Measurements from ENCODE around the gene FBXL3. TPM values are rescaled to one million over a fixed set of nuclear protein-coding genes. Genes with fewer than 3 reads are reported as not detected.
"Not testable (repeated sequence)": the region's sequence is repeated elsewhere in the genome, so short reads cannot be mapped to it uniquely, and the experiment has no call there.

FBXL3 gene
- polyA plus RNA-seq, 1 donor from 2014 or later = 43.4 TPM

- Mint-ChIP-seq H3K36me3 (no peaks in the 10 kb centered on the region), H3K9me3 (peaks cover 0 to 2% (median under 1%) of the 10 kb centered on the region in 3 donors), H3K4me1 (no peaks in the 10 kb centered on the region), H3K27me3 (peaks cover 10% of the 10 kb centered on the region), H3K4me3 (no peak overlapping the region), H3K27ac (no peak overlapping the region)
Observed at GRCh38 chr13:76965759-76966421, 61.1 kb downstream of the FBXL3 start.

- H3K36me3 Mint-ChIP-seq, H3K4me3 Mint-ChIP-seq, H3K4me1 Mint-ChIP-seq, H3K27me3 Mint-ChIP-seq, H3K27ac Mint-ChIP-seq: not testable (repeated sequence)
- peaks cover 4 to 16% (median 16%) of the 10 kb centered on the region in 3 donors for H3K9me3 Mint-ChIP-seq
Observed at GRCh38 chr13:76959734-76960133, 67.2 kb downstream of the FBXL3 start.

- H3K4me3 Mint-ChIP-seq = no peak overlapping the region
- peaks cover 4 to 16% (median 16%) of the 10 kb centered on the region in 3 donors for H3K9me3 Mint-ChIP-seq
- H3K4me1 Mint-ChIP-seq = no peaks in the 10 kb centered on the region
- H3K27me3 Mint-ChIP-seq = no peaks in the 10 kb centered on the region
- no peaks in the 10 kb centered on the region for H3K36me3 Mint-ChIP-seq
- H3K27ac Mint-ChIP-seq = no peak overlapping the region
Observed at GRCh38 chr13:76958841-76959432, 68.0 kb downstream of the FBXL3 start.

- Mint-ChIP-seq H3K9me3 (peaks cover 4 to 14% (median 13%) of the 10 kb centered on the region in 3 donors), H3K27me3 (no peaks in the 10 kb centered on the region), H3K27ac (no peak overlapping the region), H3K4me1 (no peaks in the 10 kb centered on the region), H3K4me3 (no peak overlapping the region), H3K36me3 (no peaks in the 10 kb centered on the region)
Observed at GRCh38 chr13:76955661-76956060, 71.3 kb downstream of the FBXL3 start.

Other genes starting within 250 kb of the FBXL3 start
- gene KCTD12, start 140.8 kb downstream of the FBXL3 start, polyA plus RNA-seq = 0.24 TPM
- gene ACOD1, start 78.6 kb downstream of the FBXL3 start, polyA plus RNA-seq = not detected
- 16.9 TPM for gene CLN5, start 35.1 kb downstream of the FBXL3 start, polyA plus RNA-seq